Measurements from ENCODE around the gene PTPRA.

- no peak for TF ChIP-seq POLR2A (IDR thresholded peaks at IDR 0.05)
- TF ChIP-seq, protein P1, sequence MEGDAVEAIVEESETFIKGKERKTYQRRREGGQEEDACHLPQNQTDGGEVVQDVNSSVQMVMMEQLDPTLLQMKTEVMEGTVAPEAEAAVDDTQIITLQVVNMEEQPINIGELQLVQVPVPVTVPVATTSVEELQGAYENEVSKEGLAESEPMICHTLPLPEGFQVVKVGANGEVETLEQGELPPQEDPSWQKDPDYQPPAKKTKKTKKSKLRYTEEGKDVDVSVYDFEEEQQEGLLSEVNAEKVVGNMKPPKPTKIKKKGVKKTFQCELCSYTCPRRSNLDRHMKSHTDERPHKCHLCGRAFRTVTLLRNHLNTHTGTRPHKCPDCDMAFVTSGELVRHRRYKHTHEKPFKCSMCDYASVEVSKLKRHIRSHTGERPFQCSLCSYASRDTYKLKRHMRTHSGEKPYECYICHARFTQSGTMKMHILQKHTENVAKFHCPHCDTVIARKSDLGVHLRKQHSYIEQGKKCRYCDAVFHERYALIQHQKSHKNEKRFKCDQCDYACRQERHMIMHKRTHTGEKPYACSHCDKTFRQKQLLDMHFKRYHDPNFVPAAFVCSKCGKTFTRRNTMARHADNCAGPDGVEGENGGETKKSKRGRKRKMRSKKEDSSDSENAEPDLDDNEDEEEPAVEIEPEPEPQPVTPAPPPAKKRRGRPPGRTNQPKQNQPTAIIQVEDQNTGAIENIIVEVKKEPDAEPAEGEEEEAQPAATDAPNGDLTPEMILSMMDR (IDR thresholded peaks at IDR 0.05) = no peak
These were observed 3.9 kb upstream of the PTPRA start for GRCh38 chr20:2869381-2869780.

Measured in heart left ventricle (tissue), 13 donors.